Body of pancreas (tissue), 4 donors: ENCODE measurements around the gene CTNNA2.

Experiments
- CTCF ChIP-seq, 7 experiments: fragments of 450-650 bp in 4 of 7; fragments of 200-600 bp in 3 of 7; sonication (generic) in 3 of 7; IDR thresholded peaks; one replicate each; pipeline ENCODE4 v1.5.1; 2016 to 2019; ENCODE audit warnings: antibody characterized with exemption in 7 of 7
- POLR2A ChIP-seq, 3 donors: fragments of 450-650 bp; IDR thresholded peaks; one replicate each; pipeline ENCODE4 v1.6.1; 2016; ENCODE audit warnings: antibody characterized with exemption in 3 of 3, mild to moderate bottlenecking in 2 of 3

GRCh38 chr2:80187156-80187555 lies 674.3 kb downstream of the CTNNA2 start:
- TF ChIP-seq POLR2A (IDR thresholded peaks at IDR 0.05) = no peak
- TF ChIP-seq CTCF (IDR thresholded peaks at IDR 0.05) = no peak
